PC-9 (cell line): ENCODE results near the gene GABRR2. TPM values are rescaled to one million over a fixed set of nuclear protein-coding genes. Genes with fewer than 3 reads are reported as not detected.
"Not testable (repeated sequence)": the region's sequence is repeated elsewhere in the genome, so short reads cannot be mapped to it uniquely, and the experiment has no call there.

Source experiments
- BruUV-seq: library from RNA; stranded (reverse); fragments of 400-500 nt; replicated peaks from 2 replicates; lab custom pipeline; 2021; lab: Mats Ljungman, UMichigan
- CTCF ChIA-PET: fragments of 300-600 bp; sonication (Branson Sonifier 250); formaldehyde crosslinking; loops from one replicate; lab custom pipeline; 2022; ENCODE audit warnings: antibody characterized with exemption; lab: Charles Lee
- POLR2A ChIA-PET: fragments of 300-600 bp; sonication (Branson Sonifier 250); formaldehyde crosslinking; loops from one replicate; lab custom pipeline; 2022; ENCODE audit warnings: antibody characterized with exemption; ENCODE audit not compliant: unreplicated experiment; lab: Charles Lee
- DNase-seq, 2 experiments: peaks; one replicate each; pipeline versions ENCODE4 v3.0.0 to v3.0.0-alpha.2; 2015 to 2022; ENCODE audit warnings: mixed read lengths in 1 of 2
- H2AFZ ChIP-seq: fragments of 200-600 bp; sonication (generic); 2 replicates; pipeline ENCODE4 v1.8.1; 2017; ENCODE audit warnings: antibody characterized with exemption
- H3F3A ChIP-seq: fragments of 200-600 bp; sonication (generic); 2 replicates; pipeline ENCODE4 v1.8.1; 2017; ENCODE audit warnings: antibody characterized with exemption, mild to moderate bottlenecking, low read depth; ENCODE audit not compliant: insufficient read depth
- H3K27ac ChIP-seq: fragments of 200-600 bp; sonication (generic); 2 replicates; pipeline ENCODE4 v1.6.1; 2016; ENCODE audit warnings: mixed run types
- H3K27me3 ChIP-seq: fragments of 200-600 bp; sonication (generic); 2 replicates; pipeline ENCODE4 v1.6.1; 2016; ENCODE audit warnings: low read depth, mixed run types; ENCODE audit not compliant: insufficient read depth
- H3K36me3 ChIP-seq: fragments of 200-600 bp; sonication (generic); 2 replicates; pipeline ENCODE4 v1.6.1; 2016; ENCODE audit warnings: low read depth, mixed run types
- H3K4me1 ChIP-seq: fragments of 200-600 bp; sonication (generic); replicated peaks from 2 replicates; pipeline ENCODE4 v1.6.1; 2016; ENCODE audit warnings: mixed run types; ENCODE audit not compliant: insufficient read depth
- H3K4me2 ChIP-seq: fragments of 200-600 bp; sonication (generic); 2 replicates; pipeline ENCODE4 v1.6.1; 2017; ENCODE audit warnings: mixed run types
- H3K4me3 ChIP-seq: fragments of 200-600 bp; sonication (generic); 2 replicates; pipeline ENCODE4 v1.6.1; 2016; ENCODE audit warnings: mixed run types
- H3K79me2 ChIP-seq: fragments of 200-600 bp; sonication (generic); 2 replicates; pipeline ENCODE4 v1.6.1; 2017; ENCODE audit warnings: low read depth, mixed run types
- H3K9me2 ChIP-seq: fragments of 200-600 bp; sonication (generic); 2 replicates; pipeline ENCODE4 v1.8.1; 2017; ENCODE audit warnings: mild to moderate bottlenecking; ENCODE audit not compliant: insufficient read depth
- H3K9me3 ChIP-seq: fragments of 200-600 bp; sonication (generic); 2 replicates; pipeline ENCODE4 v1.8.1; 2016; ENCODE audit warnings: low read depth; ENCODE audit not compliant: insufficient read depth
- H4K20me1 ChIP-seq: fragments of 200-600 bp; sonication (generic); 2 replicates; pipeline ENCODE4 v1.8.1; 2017; ENCODE audit not compliant: insufficient read depth
- EZH2 ChIP-seq: fragments of 200-600 bp; sonication (generic); IDR thresholded peaks from 2 replicates; pipeline ENCODE4 v1.8.0; 2017; ENCODE audit warnings: antibody characterized with exemption, low read depth
- intact Hi-C: fragments of 100-400 bp; cut with micrococcal nuclease; formaldehyde crosslinking; loops from one replicate; pipeline ENCODE4 v1.10.0; 2022; ENCODE audit not compliant: unreplicated experiment
- total RNA-seq: library from RNA; stranded (reverse); gene quantifications from 2 replicates; pipeline ENCODE4 v1.2.3, GENCODE V29; 2021
- TF ChIP-seq, protein P1 (sequence below): fragments of 200-600 bp; sonication (generic); conservative IDR thresholded peaks from 2 replicates; pipeline ENCODE4 v1.6.1; 2017; ENCODE audit warnings: mixed run types, antibody characterized with exemption, mild to moderate bottlenecking, moderate library complexity

Gene GABRR2
- total RNA-seq, 1 experiment from 2014 or later: 0.52 TPM

DNA sequence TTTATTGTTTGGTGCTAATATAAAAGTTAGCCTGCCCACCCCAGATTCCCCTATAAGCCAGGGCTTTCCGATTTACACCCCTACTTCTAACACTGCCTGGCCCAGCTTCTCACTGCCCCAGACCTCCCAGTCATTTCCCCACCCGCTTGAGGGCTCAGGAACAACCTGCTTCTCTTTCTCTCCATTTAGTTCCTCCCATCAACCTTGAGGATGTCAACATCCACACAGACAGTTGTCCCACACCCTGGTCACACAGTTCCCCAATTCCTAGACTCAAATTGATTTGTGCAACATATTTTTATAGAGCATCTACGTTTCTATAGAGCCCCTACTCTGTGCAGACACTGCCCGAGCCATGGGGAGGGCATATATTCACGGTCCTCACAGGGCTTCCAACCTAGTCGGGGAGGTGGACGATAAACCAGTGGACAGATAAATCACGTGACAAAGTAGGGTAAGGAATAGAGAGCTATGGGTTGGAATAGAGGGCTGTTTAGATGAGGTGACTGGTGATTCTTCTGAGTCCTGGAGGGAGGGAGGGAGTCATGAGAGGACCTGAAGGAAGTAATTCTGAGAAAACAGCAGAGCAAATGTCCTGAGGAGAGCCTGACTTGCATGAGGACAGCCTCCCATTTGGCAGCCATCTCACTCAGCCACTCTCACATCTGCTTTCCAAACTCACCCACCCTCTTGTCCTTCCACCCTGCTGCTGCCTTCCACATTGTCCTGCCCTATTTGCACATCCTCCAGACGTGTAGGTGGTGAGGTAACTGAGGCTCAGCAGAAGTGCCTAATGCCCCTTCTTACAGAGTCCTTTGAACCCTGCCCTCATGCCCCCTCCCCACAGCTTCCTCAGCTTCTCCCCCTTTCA lies 6.3 kb downstream of the GABRR2 start:
- ChIA-PET CTCF (no interaction called here), POLR2A (no interaction called here)
- H3K4me2 ChIP-seq: no peak overlapping the region
- no peaks in the 10 kb centered on the region for H3K4me1 ChIP-seq
- no peaks in the 10 kb centered on the region for H3K27me3 ChIP-seq
- H3K79me2 ChIP-seq: no peaks in the 10 kb centered on the region
- no peaks in the 10 kb centered on the region for H4K20me1 ChIP-seq
- H3K9me2 ChIP-seq: no peaks in the 10 kb centered on the region
- intact Hi-C loops: no loop called here
- H3K4me3 ChIP-seq: no peak overlapping the region
- BruUV-seq: no TSS peak
- no peaks in the 10 kb centered on the region for H3K9me3 ChIP-seq
- H3K36me3 ChIP-seq: no peaks in the 10 kb centered on the region
- no peak overlapping the region for H2AFZ ChIP-seq
- no peak for TF ChIP-seq EZH2
- TF ChIP-seq, protein P1, sequence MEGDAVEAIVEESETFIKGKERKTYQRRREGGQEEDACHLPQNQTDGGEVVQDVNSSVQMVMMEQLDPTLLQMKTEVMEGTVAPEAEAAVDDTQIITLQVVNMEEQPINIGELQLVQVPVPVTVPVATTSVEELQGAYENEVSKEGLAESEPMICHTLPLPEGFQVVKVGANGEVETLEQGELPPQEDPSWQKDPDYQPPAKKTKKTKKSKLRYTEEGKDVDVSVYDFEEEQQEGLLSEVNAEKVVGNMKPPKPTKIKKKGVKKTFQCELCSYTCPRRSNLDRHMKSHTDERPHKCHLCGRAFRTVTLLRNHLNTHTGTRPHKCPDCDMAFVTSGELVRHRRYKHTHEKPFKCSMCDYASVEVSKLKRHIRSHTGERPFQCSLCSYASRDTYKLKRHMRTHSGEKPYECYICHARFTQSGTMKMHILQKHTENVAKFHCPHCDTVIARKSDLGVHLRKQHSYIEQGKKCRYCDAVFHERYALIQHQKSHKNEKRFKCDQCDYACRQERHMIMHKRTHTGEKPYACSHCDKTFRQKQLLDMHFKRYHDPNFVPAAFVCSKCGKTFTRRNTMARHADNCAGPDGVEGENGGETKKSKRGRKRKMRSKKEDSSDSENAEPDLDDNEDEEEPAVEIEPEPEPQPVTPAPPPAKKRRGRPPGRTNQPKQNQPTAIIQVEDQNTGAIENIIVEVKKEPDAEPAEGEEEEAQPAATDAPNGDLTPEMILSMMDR: no peak
- no peak for DNase-seq
- no peak overlapping the region for H3K27ac ChIP-seq
- H3F3A ChIP-seq: no peaks in the 10 kb centered on the region

DNA sequence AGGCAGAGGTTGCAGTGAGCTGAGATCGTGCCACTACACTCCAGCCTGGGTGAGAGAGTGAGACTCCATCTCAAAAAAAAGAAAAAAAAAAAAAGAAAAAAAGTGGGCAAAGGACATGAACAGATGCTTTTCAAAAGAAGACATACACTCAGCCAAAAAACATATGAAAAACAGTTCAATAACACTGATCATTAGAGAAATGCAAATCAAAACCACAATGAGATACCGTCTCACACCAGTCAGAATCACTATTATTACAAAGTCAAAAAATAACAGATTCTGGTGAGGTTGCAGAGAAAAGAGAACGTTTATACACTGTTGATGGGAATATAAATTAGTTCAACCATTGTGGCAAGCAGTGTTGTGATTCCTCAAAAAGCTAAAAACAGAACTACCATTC lies 10.6 kb downstream of the GABRR2 start:
- BruUV-seq, DNase-seq, H3K9me2 ChIP-seq, H3F3A ChIP-seq, H3K4me1 ChIP-seq, CTCF ChIA-PET, POLR2A ChIA-PET, H3K27me3 ChIP-seq, H3K36me3 ChIP-seq, H2AFZ ChIP-seq, H3K27ac ChIP-seq, H3K4me3 ChIP-seq, H3K9me3 ChIP-seq, H3K4me2 ChIP-seq, intact Hi-C loops, H3K79me2 ChIP-seq, H4K20me1 ChIP-seq: not testable (repeated sequence)

DNA sequence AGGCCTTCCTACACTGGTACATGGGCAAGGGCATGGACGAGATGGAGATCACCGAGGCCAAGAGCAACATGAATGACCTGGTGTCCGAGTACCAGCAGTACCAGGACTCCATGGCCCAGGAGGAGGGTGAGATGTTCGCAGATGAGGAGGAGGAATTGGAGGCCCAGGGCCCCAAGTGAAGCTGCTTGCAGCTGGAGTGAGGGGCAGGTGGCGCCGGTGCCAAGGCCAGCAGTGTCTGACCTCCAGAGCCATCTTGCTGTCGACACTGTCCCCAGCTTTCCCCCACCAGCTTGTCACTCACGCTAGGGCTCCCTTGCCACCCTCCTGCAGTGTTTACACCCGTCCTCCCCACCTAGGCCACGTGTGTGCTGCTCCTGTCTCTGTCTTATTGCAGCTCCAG lies 12.2 kb downstream of the GABRR2 start:
- Histone ChIP-seq H3F3A (peaks cover 21% of the 10 kb centered on the region), H3K4me2 (no peak overlapping the region), H3K36me3 (no peaks in the 10 kb centered on the region), H3K9me3 (no peaks in the 10 kb centered on the region), H3K27me3 (no peaks in the 10 kb centered on the region), H2AFZ (no peak overlapping the region), H3K4me3 (no peak overlapping the region), H3K9me2 (no peaks in the 10 kb centered on the region), H3K79me2 (no peaks in the 10 kb centered on the region), H3K27ac (no peak overlapping the region), H3K4me1 (peaks cover 24% of the 10 kb centered on the region), H4K20me1 (no peaks in the 10 kb centered on the region)
- no peak for TF ChIP-seq EZH2
- TF ChIP-seq, protein P1: no peak
- DNase-seq: no peak
- ChIA-PET POLR2A (no interaction called here), CTCF (no interaction called here)
- no TSS peak for BruUV-seq
- intact Hi-C loops: no loop called here
